OCI-LY7 (cell line): ENCODE results near the gene RPL41. TPM values are rescaled to one million over a fixed set of nuclear protein-coding genes. Genes with fewer than 3 reads are reported as not detected.

Experiments used
- BruUV-seq: library from RNA; stranded (reverse); fragments of 400-500 nt; replicated peaks from 2 replicates; lab custom pipeline; 2021; lab: Mats Ljungman, UMichigan
- CTCF ChIA-PET: fragments of 300-600 bp; sonication (Branson Sonifier 250); formaldehyde crosslinking; loops from one replicate; lab custom pipeline; 2022; ENCODE audit warnings: antibody characterized with exemption; ENCODE audit not compliant: unreplicated experiment; lab: Charles Lee
- POLR2A ChIA-PET: fragments of 300-600 bp; sonication (Branson Sonifier 250); formaldehyde crosslinking; loops from one replicate; lab custom pipeline; 2022; ENCODE audit warnings: antibody characterized with exemption; lab: Charles Lee
- DNase-seq: peaks from one replicate; pipeline ENCODE4 v3.0.0-alpha.2; 2015; ENCODE audit warnings: low spot score
- H2AFZ ChIP-seq: fragments of 200-600 bp; sonication (generic), shearing (Covaris generic); 2 replicates; pipeline ENCODE4 v1.6.1; 2014; ENCODE audit warnings: mild to moderate bottlenecking, antibody characterized with exemption, low read length, moderate library complexity
- H3K27ac ChIP-seq: fragments of 200-600 bp; sonication (generic); 2 replicates; pipeline ENCODE4 v1.5.1; 2014; ENCODE audit warnings: mixed run types, low read depth, mild to moderate bottlenecking, moderate library complexity, low read length, inconsistent platforms; ENCODE audit not compliant: poor library complexity, severe bottlenecking
- H3K36me3 ChIP-seq: fragments of 200-600 bp; sonication (generic); 2 replicates; pipeline ENCODE4 v1.6.1; 2014; ENCODE audit warnings: mild to moderate bottlenecking, antibody characterized with exemption, low read length, moderate library complexity, mixed read lengths; ENCODE audit not compliant: insufficient read depth
- H3K4me1 ChIP-seq: fragments of 200-600 bp; sonication (generic); 2 replicates; pipeline ENCODE4 v1.5.1; 2014; ENCODE audit warnings: mild to moderate bottlenecking, low read length; ENCODE audit not compliant: insufficient read depth, poor library complexity, severe bottlenecking
- H3K4me2 ChIP-seq: fragments of 200-600 bp; sonication (generic); 2 replicates; pipeline ENCODE4 v1.6.1; 2014; ENCODE audit warnings: mild to moderate bottlenecking, low read length
- H3K4me3 ChIP-seq: fragments of 200-600 bp; sonication (generic); 2 replicates; pipeline ENCODE4 v1.5.1; 2014; ENCODE audit warnings: mild to moderate bottlenecking, low read depth, low read length; ENCODE audit not compliant: poor library complexity, severe bottlenecking
- H3K79me2 ChIP-seq: fragments of 200-600 bp; sonication (generic); 2 replicates; pipeline ENCODE4 v1.6.1; 2016; ENCODE audit warnings: low read depth, mild to moderate bottlenecking, low read length, moderate library complexity, mixed read lengths; ENCODE audit not compliant: insufficient read depth
- H3K9me2 ChIP-seq: fragments of 200-600 bp; sonication (generic); 2 replicates; pipeline ENCODE4 v1.6.1; 2016; ENCODE audit warnings: mild to moderate bottlenecking, low read length, mixed read lengths; ENCODE audit not compliant: insufficient read depth
- H3K9me3 ChIP-seq: fragments of 200-600 bp; sonication (generic); 2 replicates; pipeline ENCODE4 v1.6.1; 2014; ENCODE audit warnings: mild to moderate bottlenecking, mixed run types, low read length, mixed read lengths
- H4K20me1 ChIP-seq: fragments of 200-600 bp; sonication (generic); 2 replicates; pipeline ENCODE4 v1.6.1; 2014; ENCODE audit warnings: mild to moderate bottlenecking, antibody characterized with exemption, low read length, moderate library complexity, mixed read lengths; ENCODE audit not compliant: insufficient read depth
- EZH2phosphoT487 ChIP-seq: fragments of 200-600 bp; sonication (generic); IDR thresholded peaks from 2 replicates; pipeline ENCODE4 v1.6.1; 2018; ENCODE audit warnings: low read depth, borderline replicate concordance, mild to moderate bottlenecking, mixed run types, antibody characterized with exemption, low read length, moderate library complexity, mixed read lengths
- intact Hi-C: fragments of 100-400 bp; cut with micrococcal nuclease; formaldehyde crosslinking; loops from one replicate; pipeline ENCODE4 v1.10.0; 2022; ENCODE audit not compliant: unreplicated experiment
- total RNA-seq, 2 experiments: library from RNA; depleted of rRNA in 1 of 2; stranded (reverse); fragments of >200 nt in 1 of 2; shearing (Covaris generic) in 1 of 2; gene quantifications; 2 replicates each; pipeline ENCODE4 v1.2.3, GENCODE V29; 2014 to 2022
- TF ChIP-seq, protein P1 (sequence below): fragments of 200-600 bp; sonication (generic); conservative IDR thresholded peaks from 2 replicates; pipeline ENCODE4 v1.5.1; 2014; ENCODE audit warnings: mild to moderate bottlenecking, antibody characterized with exemption, low read length, moderate library complexity, mixed read lengths

Gene RPL41
- total RNA-seq, 2 experiments from 2014 or later, result 4,534 to 4,745 TPM

DNA sequence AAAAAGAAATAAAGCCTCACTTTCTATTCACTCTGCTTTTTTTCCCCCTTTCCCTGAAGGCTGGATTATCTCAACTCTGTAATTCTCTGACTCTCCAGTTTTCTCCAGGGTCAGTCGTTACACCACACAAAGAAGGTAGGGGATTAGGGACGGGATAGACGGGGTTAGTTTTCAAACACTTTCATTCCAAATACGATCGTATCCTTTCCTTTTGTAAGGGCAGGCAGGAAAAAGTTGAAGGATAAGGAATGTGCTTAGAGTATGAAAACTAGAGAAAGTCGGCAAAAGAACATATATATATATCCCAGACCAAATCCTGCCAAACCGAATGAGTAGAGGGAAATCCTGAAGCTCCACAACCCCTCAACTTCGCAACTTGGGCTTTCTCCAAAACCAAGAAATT is 11.1 kb downstream of the RPL41 start:
- no peak for DNase-seq
- Histone ChIP-seq H3K9me2 (no peaks in the 10 kb centered on the region), H3K36me3 (peaks cover 26% of the 10 kb centered on the region), H4K20me1 (no peaks in the 10 kb centered on the region), H3K4me3 (peak overlapping the region; percentile 65), H2AFZ (peak overlapping the region; percentile 31; the same call in 1 of the 2 replicates), H3K79me2 (peaks cover 18% of the 10 kb centered on the region; the same call in 1 of the 2 replicates), H3K4me2 (peak overlapping the region; percentile 92), H3K27ac (peak overlapping the region; percentile 96), H3K4me1 (peaks cover 48% of the 10 kb centered on the region), H3K9me3 (0 out of 2 replicates have a peak, but pooled peaks cover 10% of the 10 kb centered on the region)
- TF ChIP-seq, protein P1, sequence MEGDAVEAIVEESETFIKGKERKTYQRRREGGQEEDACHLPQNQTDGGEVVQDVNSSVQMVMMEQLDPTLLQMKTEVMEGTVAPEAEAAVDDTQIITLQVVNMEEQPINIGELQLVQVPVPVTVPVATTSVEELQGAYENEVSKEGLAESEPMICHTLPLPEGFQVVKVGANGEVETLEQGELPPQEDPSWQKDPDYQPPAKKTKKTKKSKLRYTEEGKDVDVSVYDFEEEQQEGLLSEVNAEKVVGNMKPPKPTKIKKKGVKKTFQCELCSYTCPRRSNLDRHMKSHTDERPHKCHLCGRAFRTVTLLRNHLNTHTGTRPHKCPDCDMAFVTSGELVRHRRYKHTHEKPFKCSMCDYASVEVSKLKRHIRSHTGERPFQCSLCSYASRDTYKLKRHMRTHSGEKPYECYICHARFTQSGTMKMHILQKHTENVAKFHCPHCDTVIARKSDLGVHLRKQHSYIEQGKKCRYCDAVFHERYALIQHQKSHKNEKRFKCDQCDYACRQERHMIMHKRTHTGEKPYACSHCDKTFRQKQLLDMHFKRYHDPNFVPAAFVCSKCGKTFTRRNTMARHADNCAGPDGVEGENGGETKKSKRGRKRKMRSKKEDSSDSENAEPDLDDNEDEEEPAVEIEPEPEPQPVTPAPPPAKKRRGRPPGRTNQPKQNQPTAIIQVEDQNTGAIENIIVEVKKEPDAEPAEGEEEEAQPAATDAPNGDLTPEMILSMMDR, result no peak
- TF ChIP-seq EZH2phosphoT487, result no peak
- intact Hi-C loops, result loop anchor here (5.0 kb wide), 1 partner anchor 320 kb away; the partner anchor contains the start of gene TIMELESS
- TSS peak; percentile 96 for BruUV-seq
- ChIA-PET CTCF (interaction anchor here (0.6 to 1.5 kb wide), 4 partner anchors 8 to 94 kb away, joined by 3 to 5 read pairs (median 3); partner anchors contain the start of genes RNF41 and ZC3H10), POLR2A (interaction anchor here (0.9 to 3.8 kb wide), 11 partner anchors 9 to 389 kb away, joined by 3 to 32 read pairs (median 5); partner anchors contain the start of genes MYL6, MYL6B, PA2G4 and RPL41)

DNA sequence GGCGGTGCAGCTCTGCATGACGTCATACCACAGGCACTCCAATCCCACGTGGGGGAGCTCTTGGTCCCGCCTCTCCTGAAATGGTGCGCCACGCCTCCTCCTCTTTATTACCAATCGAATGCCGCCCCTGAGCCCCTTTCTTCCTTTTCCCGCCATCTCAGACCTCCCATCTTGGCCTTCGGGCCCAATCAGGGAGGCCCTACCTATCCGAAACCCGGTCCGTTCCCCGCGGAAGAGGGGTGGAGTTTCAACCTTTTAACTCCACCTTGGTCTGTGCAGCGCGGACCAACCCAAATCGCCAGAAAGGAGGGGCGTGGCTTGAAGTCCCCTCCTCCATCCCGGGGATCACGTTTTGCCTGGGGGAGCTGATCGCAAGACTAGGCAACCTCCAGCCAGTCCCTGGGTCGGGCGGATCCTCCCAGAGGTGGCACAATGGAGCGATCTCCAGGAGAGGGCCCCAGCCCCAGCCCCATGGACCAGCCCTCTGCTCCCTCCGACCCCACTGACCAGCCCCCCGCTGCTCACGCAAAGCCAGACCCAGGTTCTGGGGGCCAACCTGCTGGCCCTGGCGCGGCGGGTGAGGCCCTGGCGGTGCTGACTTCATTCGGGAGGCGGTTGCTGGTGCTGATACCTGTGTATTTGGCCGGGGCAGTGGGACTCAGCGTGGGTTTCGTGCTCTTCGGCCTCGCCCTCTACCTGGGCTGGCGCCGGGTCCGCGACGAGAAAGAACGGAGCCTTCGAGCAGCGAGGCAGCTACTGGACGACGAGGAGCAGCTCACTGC is 11.6 kb downstream of the RPL41 start, which contains the start of gene ESYT1:
TSS of gene ESYT1 (plus strand) at position 380 of the 782 bp plus-strand sequence. CDS start at position 433, 53 bp downstream.
- ChIA-PET CTCF (interaction anchor here (0.6 to 1.5 kb wide), 5 partner anchors 8 to 232 kb away, joined by 3 to 5 read pairs (median 3); partner anchors contain the start of genes RNF41, STAT2 and ZC3H10), POLR2A (interaction anchor here (0.9 to 3.8 kb wide), 14 partner anchors 10 to 389 kb away, joined by 3 to 32 read pairs (median 4); partner anchors contain the start of genes MYL6, MYL6B, PA2G4 and RPL41)
- TF ChIP-seq, protein P1, result no peak
- no peak for TF ChIP-seq EZH2phosphoT487
- Histone ChIP-seq H3K4me1 (peaks cover 48% of the 10 kb centered on the region), H3K9me2 (no peaks in the 10 kb centered on the region), H3K79me2 (peaks cover 18% of the 10 kb centered on the region; the same call in 1 of the 2 replicates), H3K4me3 (peak within 1 kb of the TSS; percentile 83), H3K36me3 (peaks cover 32% of the 10 kb centered on the region), H3K27ac (peak within 1 kb of the TSS; percentile 96), H3K4me2 (peak within 1 kb of the TSS; percentile 92), H3K9me3 (0 out of 2 replicates have a peak, but pooled peaks cover 10% of the 10 kb centered on the region), H2AFZ (peak within 1 kb of the TSS; percentile 31; the same call in 1 of the 2 replicates), H4K20me1 (no peaks in the 10 kb centered on the region)
- BruUV-seq, result TSS peak; percentile 33
- intact Hi-C loops, result loop anchor here (5.0 kb wide), 1 partner anchor 319 kb away; the partner anchor contains the start of gene TIMELESS
- DNase-seq, result peak; percentile 100
